Ovary (tissue), 3 donors: ENCODE results near the gene GAK.

Experiments used
- CTCF ChIP-seq, 3 donors: fragments of 450-650 bp in 2 of 3; fragments of 200-600 bp in 1 of 3; IDR thresholded peaks; one replicate each; pipeline versions ENCODE4 v1.5.1 to v1.8.0; 2016 to 2022; ENCODE audit warnings: antibody characterized with exemption in 3 of 3, mild to moderate bottlenecking in 1 of 3
- EP300 ChIP-seq: sonication (generic); formaldehyde crosslinking; IDR thresholded peaks from one replicate; pipeline ENCODE4 v1.6.1; 2017; ENCODE audit warnings: antibody characterized with exemption
- POLR2A ChIP-seq: fragments of 450-650 bp; IDR thresholded peaks from one replicate; pipeline ENCODE4 v1.6.1; 2017; ENCODE audit warnings: antibody characterized with exemption, mild to moderate bottlenecking, moderate library complexity
- donor health status: DM: no; HTN: no; CAD: no.

- TF ChIP-seq CTCF (IDR thresholded peaks at IDR 0.05) (no peak), POLR2A (no peak), EP300 (no peak)
These were observed 105.5 kb downstream of the GAK start for GRCh38 chr4:826508-827208.
